Duodenal mucosa (tissue), 2 donors: ENCODE data around the gene SPRY4.
"Not testable (repeated sequence)": the region's sequence is repeated elsewhere in the genome, so short reads cannot be mapped to it uniquely, and the experiment has no call there.

Experiments used
- H3K27ac ChIP-seq: one replicate; pipeline ENCODE4 v1.7.0; 2013; ENCODE audit warnings: low read depth, low read length
- H3K27me3 ChIP-seq, 2 donors: one replicate each; pipeline ENCODE4 v1.7.0; 2013; ENCODE audit warnings: low read length in 2 of 2, control low read depth in 1 of 2; ENCODE audit not compliant: insufficient read depth in 2 of 2, control insufficient read depth in 1 of 2
- H3K36me3 ChIP-seq, 2 donors: one replicate each; pipeline ENCODE4 v1.7.0; 2013; ENCODE audit warnings: low read length in 2 of 2, control low read depth in 1 of 2; ENCODE audit not compliant: insufficient read depth in 2 of 2, control insufficient read depth in 1 of 2
- H3K4me1 ChIP-seq, 2 donors: one replicate each; pipeline ENCODE4 v1.7.0; 2013; ENCODE audit warnings: low read length in 2 of 2, control low read depth in 1 of 2; ENCODE audit not compliant: insufficient read depth in 2 of 2, control insufficient read depth in 1 of 2
- H3K4me3 ChIP-seq, 2 donors: one replicate each; pipeline ENCODE4 v1.7.0; 2013; ENCODE audit warnings: low read length in 2 of 2, low read depth in 1 of 2
- H3K9ac ChIP-seq, 2 donors: one replicate each; pipeline ENCODE4 v1.7.0; 2013; ENCODE audit warnings: low read length in 2 of 2, low read depth in 1 of 2
- H3K9me3 ChIP-seq, 2 donors: one replicate each; pipeline ENCODE4 v1.7.0; 2013; ENCODE audit warnings: low read length in 2 of 2, control low read depth in 1 of 2; ENCODE audit not compliant: control insufficient read depth in 1 of 2

Gene SPRY4

GRCh38 chr5:142324871-142325724 lies at the start of gene SPRY4:
TSS of gene SPRY4 (minus strand) at chr5:142325021. CDS start at chr5:142315108, 9,913 bp downstream.
- peaks cover 29 to 49% of the 10 kb centered on the region in 2 donors for H3K4me1 ChIP-seq

GRCh38 chr5:142368529-142368928 lies 43.7 kb upstream of the SPRY4 start:
- Histone ChIP-seq H3K27me3 (no peaks in the 10 kb centered on the region), H3K27ac (no peak overlapping the region), H3K9me3 (no peaks in the 10 kb centered on the region), H3K9ac (no peak overlapping the region), H3K4me1 (peaks cover 0 to 5% of the 10 kb centered on the region in 2 donors), H3K4me3 (no peak overlapping the region), H3K36me3 (no peaks in the 10 kb centered on the region)

More at GRCh38 chr5:142324871-142325724, at the start of gene SPRY4:
- no peaks in the 10 kb centered on the region for H3K36me3 ChIP-seq
- peak within 1 kb of the TSS; percentile 77 for H3K27ac ChIP-seq
- H3K27me3 ChIP-seq = peaks cover 5 to 7% of the 10 kb centered on the region in 2 donors
- H3K9ac ChIP-seq = peak within 1 kb of the TSS; percentile 83 to 94
- H3K4me3 ChIP-seq = peak within 1 kb of the TSS; percentile 87 to 91
- H3K9me3 ChIP-seq = no peaks in the 10 kb centered on the region

GRCh38 chr5:142366007-142366406 lies 41.2 kb upstream of the SPRY4 start:
- Histone ChIP-seq H3K9ac (no peak overlapping the region), H3K27me3 (no peaks in the 10 kb centered on the region), H3K4me1 (peaks cover 8 to 17% of the 10 kb centered on the region in 2 donors), H3K4me3 (no peak overlapping the region), H3K36me3 (no peaks in the 10 kb centered on the region), H3K27ac (no peak overlapping the region), H3K9me3 (no peaks in the 10 kb centered on the region)

GRCh38 chr5:142364251-142365145 lies 39.7 kb upstream of the SPRY4 start:
- H3K27ac ChIP-seq = no peak overlapping the region

GRCh38 chr5:142363619-142363963 lies 38.8 kb upstream of the SPRY4 start:
- Histone ChIP-seq H3K9ac (no peak overlapping the region), H3K27me3 (no peaks in the 10 kb centered on the region), H3K9me3 (no peaks in the 10 kb centered on the region), H3K36me3 (no peaks in the 10 kb centered on the region), H3K4me3 (no peak overlapping the region), H3K27ac (no peak overlapping the region), H3K4me1 (peaks cover 22 to 26% of the 10 kb centered on the region in 2 donors)

More at GRCh38 chr5:142364251-142365145, 39.7 kb upstream of the SPRY4 start:
- no peaks in the 10 kb centered on the region for H3K36me3 ChIP-seq
- no peaks in the 10 kb centered on the region for H3K9me3 ChIP-seq
- H3K4me3 ChIP-seq = no peak overlapping the region
- no peaks in the 10 kb centered on the region for H3K27me3 ChIP-seq
- peaks cover 22 to 25% of the 10 kb centered on the region in 2 donors for H3K4me1 ChIP-seq
- no peak overlapping the region for H3K9ac ChIP-seq

GRCh38 chr5:142362193-142362592 lies 37.4 kb upstream of the SPRY4 start:
- H3K27me3 ChIP-seq, H3K9ac ChIP-seq, H3K9me3 ChIP-seq, H3K36me3 ChIP-seq, H3K4me3 ChIP-seq: not testable (repeated sequence)
- Histone ChIP-seq H3K27ac (peak overlapping the region; percentile 21), H3K4me1 (peaks cover 31 to 38% of the 10 kb centered on the region in 2 donors)

GRCh38 chr5:142360607-142361120 lies 35.8 kb upstream of the SPRY4 start:
- Histone ChIP-seq H3K4me3 (peak overlapping the region in 1 of 2 donors; percentile 25), H3K36me3 (no peaks in the 10 kb centered on the region), H3K9me3 (no peaks in the 10 kb centered on the region), H3K4me1 (peaks cover 31 to 38% of the 10 kb centered on the region in 2 donors), H3K9ac (peak overlapping the region in 1 of 2 donors; percentile 6), H3K27me3 (peaks cover 0 to 4% of the 10 kb centered on the region in 2 donors), H3K27ac (no peak overlapping the region)

GRCh38 chr5:142360051-142360498 lies 35.3 kb upstream of the SPRY4 start:
- Histone ChIP-seq H3K4me1 (peaks cover 31 to 38% of the 10 kb centered on the region in 2 donors), H3K9ac (no peak overlapping the region), H3K27ac (no peak overlapping the region)

GRCh38 chr5:142358648-142359047 lies 33.8 kb upstream of the SPRY4 start:
- peaks cover 31 to 38% of the 10 kb centered on the region in 2 donors for H3K4me1 ChIP-seq
- H3K27me3 ChIP-seq = peaks cover 0 to 4% of the 10 kb centered on the region in 2 donors
- no peak overlapping the region for H3K27ac ChIP-seq
- no peaks in the 10 kb centered on the region for H3K9me3 ChIP-seq
- no peak overlapping the region for H3K9ac ChIP-seq
- no peak overlapping the region for H3K4me3 ChIP-seq
- no peaks in the 10 kb centered on the region for H3K36me3 ChIP-seq

More at GRCh38 chr5:142360051-142360498, 35.3 kb upstream of the SPRY4 start:
- Histone ChIP-seq H3K9me3 (no peaks in the 10 kb centered on the region), H3K4me3 (peak overlapping the region in 1 of 2 donors; percentile 25), H3K27me3 (peaks cover 0 to 4% of the 10 kb centered on the region in 2 donors), H3K36me3 (no peaks in the 10 kb centered on the region)
